ENCODE measurements around the gene CAPZB.
A peak's percentile ranks its signal among the peaks of the same experiment; 100 is the strongest.

The CAPZB gene

DNA sequence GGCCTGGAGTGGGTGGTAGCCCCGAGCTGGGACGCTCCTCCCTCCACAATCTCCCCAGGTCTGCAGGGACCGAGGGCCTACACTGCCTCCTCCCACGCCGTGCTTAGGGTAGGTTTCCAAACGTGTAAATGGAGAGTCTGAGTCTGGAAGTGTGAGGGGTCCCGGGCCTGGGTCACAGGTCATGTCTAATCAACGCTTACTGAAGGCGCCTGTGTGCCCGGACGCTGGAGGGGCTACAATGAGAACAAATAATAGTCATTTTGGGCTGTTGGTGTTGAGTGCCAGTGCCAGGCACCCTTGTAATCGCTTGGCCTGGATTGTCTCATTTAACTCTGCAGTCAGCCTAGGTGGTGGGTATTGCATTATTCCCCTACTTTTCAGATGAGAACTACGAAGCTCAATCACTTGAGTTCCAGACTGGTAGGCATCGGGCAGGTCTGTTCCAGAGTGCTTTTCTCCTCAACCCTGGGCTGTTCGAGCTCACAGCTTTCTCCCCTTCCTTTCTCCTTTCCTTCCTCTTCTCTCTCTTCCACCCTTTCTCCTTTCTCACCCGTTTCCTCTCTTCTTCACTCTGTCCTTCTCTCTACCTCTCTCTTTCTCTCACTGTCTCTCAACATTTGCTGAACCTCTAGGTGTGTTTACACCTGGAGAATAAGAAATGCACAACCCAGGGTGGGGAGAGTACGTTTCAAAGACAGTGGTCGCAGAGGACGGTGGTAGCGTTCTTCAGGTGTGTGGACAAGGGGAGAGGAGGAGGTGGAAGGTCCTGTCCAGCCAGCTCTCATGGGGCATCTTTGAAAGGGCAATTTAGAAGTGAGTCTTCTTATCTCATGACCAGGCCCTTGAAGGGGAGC, 172.3 kb downstream of the CAPZB start:
- H3K4me3 ChIP-seq = peak overlapping the region; percentile 76 to 95 (median 88)
- H3K4me1 ChIP-seq = peaks cover 66 to 78% (median 72%) of the 10 kb centered on the region in 10 experiments
- TF ChIP-seq Cebpa-rat (IDR thresholded peaks at IDR 0.05) = no peak
- peaks cover 10 to 61% (median 44%) of the 10 kb centered on the region in 11 experiments; a peak in 16 of 22 replicates for H4K20me1 ChIP-seq
- no peaks in the 10 kb centered on the region for H3K27me3 ChIP-seq
- H3K27ac ChIP-seq = peak overlapping the region; percentile 83 to 96 (median 90)
- no peaks in the 10 kb centered on the region for H3K9me3 ChIP-seq (replicated peaks in 1 of 11)
- peak overlapping the region; percentile 83 to 96 (median 92) for H3K9ac ChIP-seq
- peaks cover 9 to 26% (median 11%) of the 10 kb centered on the region in 11 experiments for H3K36me3 ChIP-seq
- peak overlapping the region; percentile 91 to 100 (median 99) for H3K4me2 ChIP-seq

DNA sequence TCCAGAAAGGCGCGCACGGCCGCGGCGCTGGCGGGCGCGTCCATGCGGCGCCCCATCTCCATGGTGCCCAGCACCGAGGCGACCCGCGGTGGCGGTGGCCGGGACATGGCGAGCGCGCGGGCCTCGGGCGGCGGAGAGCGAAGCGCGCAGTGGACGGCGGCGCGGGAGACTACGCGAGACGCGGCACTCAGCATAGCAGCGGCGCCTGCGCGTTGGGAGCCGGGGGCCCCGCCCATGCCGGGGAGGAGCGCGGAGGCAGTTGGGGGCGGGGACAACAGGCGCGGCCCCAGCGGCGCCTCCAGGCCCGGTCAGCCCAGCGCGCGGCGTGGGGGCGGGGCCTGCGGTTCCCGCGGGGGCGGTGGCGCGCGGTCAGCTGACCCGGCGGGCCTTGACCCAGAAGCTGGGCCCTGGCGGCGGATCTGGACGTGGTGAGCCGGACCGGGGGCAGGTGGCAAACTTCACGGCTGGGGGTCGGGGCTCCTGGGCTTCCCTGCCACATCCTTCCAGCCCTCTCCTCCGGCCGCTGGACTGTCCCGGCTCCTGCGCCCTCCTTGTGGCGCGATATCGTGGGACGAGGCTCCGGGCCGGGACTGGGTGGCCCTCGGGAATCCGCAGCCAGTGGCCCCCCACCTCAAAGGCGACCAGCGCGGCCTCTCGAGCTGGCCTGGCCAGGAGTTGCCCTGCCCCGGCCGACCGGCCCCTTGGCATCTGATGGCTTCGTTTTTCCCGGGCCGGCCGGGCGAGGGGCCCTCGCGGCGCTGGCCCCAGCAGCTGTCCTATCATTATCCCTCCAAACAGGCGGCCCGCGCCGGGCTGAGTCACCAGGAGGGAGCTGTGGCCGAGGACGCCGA, 173.2 kb downstream of the CAPZB start, which contains the start of the genes AKR7A2 and SLC66A1:
AKR7A2 (minus strand) TSS at position 214 of the 851 bp plus-strand sequence; CDS start at position 194, 20 bp downstream.
SLC66A1 (plus strand) TSS at position 396 of the 851 bp plus-strand sequence. CDS start 5,352 bp downstream, outside the sequence.
- H3K9me3 ChIP-seq (replicated peaks in 1 of 11) = no peaks in the 10 kb centered on the region
- peak within 1 kb of the TSS; percentile 76 to 95 (median 88) for H3K4me3 ChIP-seq
- H3K36me3 ChIP-seq = peaks cover 15 to 26% (median 18%) of the 10 kb centered on the region in 11 experiments
- H3K4me2 ChIP-seq = peak within 1 kb of the TSS; percentile 95 to 100 (median 99)
- H3K27ac ChIP-seq = peak within 1 kb of the TSS; percentile 83 to 96 (median 90)
- H3K9ac ChIP-seq = peak within 1 kb of the TSS; percentile 83 to 96 (median 92)
- no peak for TF ChIP-seq Cebpa-rat (IDR thresholded peaks at IDR 0.05)
- H3K4me1 ChIP-seq = peaks cover 58 to 70% (median 63%) of the 10 kb centered on the region in 10 experiments
- H3K27me3 ChIP-seq = no peaks in the 10 kb centered on the region
- peaks cover 10 to 53% (median 38%) of the 10 kb centered on the region in 11 experiments; a peak in 15 of 22 replicates for H4K20me1 ChIP-seq

DNA sequence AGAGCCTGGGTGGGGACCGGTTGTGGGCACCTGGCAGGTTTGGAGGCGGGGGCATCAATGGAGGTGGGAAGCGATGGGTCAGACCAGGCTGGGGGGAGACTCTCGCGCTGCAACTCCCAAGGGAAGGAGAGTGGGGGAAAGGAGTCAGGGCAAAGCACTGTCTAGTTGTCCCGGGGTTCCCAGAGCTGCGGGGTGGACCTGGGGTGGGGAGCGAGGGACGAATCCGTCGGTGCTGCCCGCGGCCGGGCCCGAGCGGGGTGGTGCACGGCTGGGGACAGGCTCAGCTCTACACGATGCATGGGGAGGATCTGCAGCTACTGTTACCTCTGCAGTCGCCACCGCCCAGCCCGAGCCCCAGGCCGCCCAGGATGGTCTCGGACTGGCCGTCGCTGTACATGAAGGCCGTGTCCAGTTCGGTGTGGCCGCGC, 173.8 kb downstream of the CAPZB start:
- Histone ChIP-seq H3K27me3 (no peaks in the 10 kb centered on the region), H3K4me1 (peaks cover 51 to 63% (median 57%) of the 10 kb centered on the region in 10 experiments), H3K4me2 (peak overlapping the region; percentile 91 to 100 (median 99)), H3K9me3 (replicated peaks in 1 of 11) (no peaks in the 10 kb centered on the region), H4K20me1 (peaks cover 9 to 50% (median 33%) of the 10 kb centered on the region in 11 experiments; a peak in 15 of 22 replicates), H3K9ac (peak overlapping the region; percentile 83 to 96 (median 92)), H3K4me3 (peak overlapping the region; percentile 76 to 95 (median 88)), H3K27ac (peak overlapping the region; percentile 31 to 96 (median 90); a peak in 21 of 22 replicates), H3K36me3 (peaks cover 22 to 31% (median 24%) of the 10 kb centered on the region in 11 experiments)
- no peak for TF ChIP-seq Cebpa-rat (IDR thresholded peaks at IDR 0.05)

DNA sequence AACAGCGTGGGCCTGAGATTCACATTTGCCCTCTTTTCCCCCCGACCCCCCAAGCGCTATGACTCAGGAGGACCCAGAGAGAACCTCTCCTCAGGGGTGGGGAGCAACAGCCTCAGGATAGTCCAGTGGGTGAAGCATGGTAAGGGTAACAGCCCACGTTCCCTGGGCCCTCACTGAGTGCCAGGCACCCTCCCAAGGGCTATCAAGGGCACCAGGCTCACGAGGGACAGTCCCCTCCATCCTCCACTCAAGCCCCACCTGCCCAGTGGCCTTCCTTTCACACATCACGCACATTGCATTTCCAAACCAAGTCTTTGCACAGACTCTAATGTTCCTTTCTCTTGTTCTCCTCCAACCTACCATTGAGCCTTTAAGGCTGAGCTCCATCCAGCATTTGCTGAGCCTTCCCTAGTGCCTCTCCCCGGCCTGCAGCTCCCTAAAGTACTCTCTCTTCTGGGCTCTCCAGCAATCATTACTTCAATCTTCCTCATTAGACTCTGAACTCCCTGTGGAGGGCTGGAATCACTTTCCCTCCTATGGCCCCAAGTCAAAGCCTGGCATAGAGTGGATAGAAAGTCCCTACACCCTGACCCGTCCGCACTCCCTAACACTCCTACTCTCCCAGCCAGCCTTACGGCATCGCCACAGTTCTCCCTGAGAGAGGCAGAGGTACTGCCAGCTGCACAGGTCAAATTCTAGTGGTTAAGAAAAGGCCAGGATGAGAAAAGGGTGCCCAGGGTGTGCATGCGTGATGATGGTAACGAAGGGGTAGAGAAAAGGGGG, 174.4 kb downstream of the CAPZB start:
- Histone ChIP-seq H3K4me3 (peak overlapping the region; percentile 76 to 95 (median 88)), H3K4me1 (peaks cover 45 to 57% (median 51%) of the 10 kb centered on the region in 10 experiments), H3K9ac (peak overlapping the region; percentile 83 to 96 (median 92)), H4K20me1 (peaks cover 3 to 44% (median 27%) of the 10 kb centered on the region in 11 experiments; a peak in 15 of 22 replicates), H3K27me3 (no peaks in the 10 kb centered on the region), H3K27ac (peak overlapping the region in 9 of 11 experiments; percentile 83 to 96 (median 90); a peak in 13 of 22 replicates), H3K9me3 (replicated peaks in 1 of 11) (no peaks in the 10 kb centered on the region), H3K4me2 (peak overlapping the region; percentile 91 to 100 (median 99)), H3K36me3 (peaks cover 27 to 37% (median 30%) of the 10 kb centered on the region in 11 experiments)
- no peak for TF ChIP-seq Cebpa-rat (IDR thresholded peaks at IDR 0.05)

DNA sequence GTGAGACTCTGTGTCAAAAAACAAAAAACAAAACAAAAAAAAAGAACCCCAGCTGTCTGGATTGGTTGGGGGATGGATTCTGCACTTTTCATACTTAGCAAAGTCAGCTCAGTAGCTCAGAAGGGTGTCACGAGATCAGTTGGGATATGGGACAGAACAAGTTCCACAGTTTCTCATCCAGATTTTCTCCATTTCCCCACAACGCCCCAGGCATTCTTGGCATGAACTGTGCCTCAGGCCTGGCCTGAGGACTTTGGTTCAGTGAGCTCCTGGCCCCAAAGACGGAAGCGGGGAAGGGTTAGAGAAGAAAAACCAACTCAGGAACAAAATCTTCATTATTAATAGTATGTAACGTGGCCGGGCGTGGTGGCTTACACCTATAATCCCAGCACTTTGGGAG, 175.3 kb downstream of the CAPZB start:
- Histone ChIP-seq H3K4me1 (peaks cover 37 to 49% (median 42%) of the 10 kb centered on the region in 10 experiments), H3K27me3 (no peaks in the 10 kb centered on the region), H3K9me3 (replicated peaks in 1 of 11) (no peaks in the 10 kb centered on the region), H3K36me3 (peaks cover 36 to 46% (median 38%) of the 10 kb centered on the region in 11 experiments), H3K4me3 (no peak overlapping the region), H3K4me2 (peak overlapping the region in 9 of 11 experiments; percentile 95 to 100 (median 99); a peak in 10 of 22 replicates), H4K20me1 (peaks cover 0 to 37% (median 20%) of the 10 kb centered on the region in 11 experiments; a peak in 13 of 22 replicates), H3K27ac (no peak overlapping the region), H3K9ac (peak overlapping the region in 1 of 11 experiments; percentile 94; a peak in 1 of 22 replicates)
- TF ChIP-seq Cebpa-rat (IDR thresholded peaks at IDR 0.05) = no peak

DNA sequence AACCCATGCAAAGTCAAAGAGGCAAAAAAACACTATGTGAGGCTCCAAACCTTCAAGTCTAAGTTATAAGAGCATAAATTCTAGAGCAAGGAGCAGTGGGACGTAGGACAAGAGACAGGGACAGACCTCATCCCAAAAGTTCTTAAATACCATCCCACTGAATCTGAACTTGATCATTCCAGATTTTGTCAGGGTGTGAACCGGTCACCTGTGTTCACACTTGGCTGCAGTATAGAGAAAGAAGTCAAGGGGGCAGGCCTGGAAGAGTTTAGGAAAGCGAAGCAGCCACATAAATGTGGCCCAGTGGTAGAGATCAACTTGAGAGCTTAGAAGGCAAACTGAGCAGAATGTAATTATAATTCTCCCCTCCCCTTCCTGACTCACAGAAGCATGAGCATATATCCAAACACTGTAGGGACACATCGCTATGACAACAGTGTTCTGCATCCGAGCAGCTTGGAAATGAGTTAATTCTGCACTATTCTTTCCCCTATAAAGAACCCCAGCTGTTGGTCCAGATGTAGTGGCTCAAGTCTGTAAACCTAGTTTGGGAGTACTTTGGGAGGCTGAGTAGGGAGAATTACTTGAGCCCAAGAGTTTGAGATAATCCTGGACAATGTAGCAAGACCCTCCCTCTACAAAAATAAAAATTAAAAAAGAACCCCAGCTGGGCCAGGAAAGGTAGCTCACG, 176.1 kb downstream of the CAPZB start:
- Histone ChIP-seq H3K36me3 (peaks cover 43 to 54% (median 46%) of the 10 kb centered on the region in 11 experiments), H3K4me1 (peaks cover 29 to 41% (median 34%) of the 10 kb centered on the region in 10 experiments), H3K27me3 (no peaks in the 10 kb centered on the region), H3K4me2 (no peak overlapping the region), H3K27ac (no peak overlapping the region), H4K20me1 (peaks cover 0 to 29% (median 12%) of the 10 kb centered on the region in 11 experiments; a peak in 13 of 22 replicates), H3K9ac (no peak overlapping the region), H3K4me3 (no peak overlapping the region), H3K9me3 (replicated peaks in 1 of 11) (no peaks in the 10 kb centered on the region)
- TF ChIP-seq Cebpa-rat (IDR thresholded peaks at IDR 0.05) = no peak

DNA sequence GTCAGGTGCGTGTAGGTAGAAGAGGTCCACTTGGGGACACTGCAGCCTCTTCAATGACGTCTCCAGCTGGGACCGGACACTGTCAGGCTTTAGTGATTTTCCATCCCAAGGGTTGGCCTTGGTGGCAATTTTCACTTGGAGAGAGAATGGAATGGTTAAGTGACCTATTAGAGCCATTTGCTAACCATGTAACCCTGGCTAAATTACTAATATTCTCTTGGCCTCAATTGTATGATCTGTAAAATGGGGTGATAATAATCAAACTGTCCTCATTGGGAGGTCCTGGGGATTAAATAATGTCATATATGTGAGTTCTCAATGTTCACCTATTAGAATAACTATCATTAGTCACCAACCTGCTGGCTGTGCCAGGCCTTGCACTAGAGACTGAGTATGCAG, 176.8 kb downstream of the CAPZB start:
- Histone ChIP-seq H3K27ac (no peak overlapping the region), H3K4me1 (peaks cover 21 to 33% (median 27%) of the 10 kb centered on the region in 10 experiments), H3K9ac (no peak overlapping the region), H3K4me3 (no peak overlapping the region), H3K4me2 (no peak overlapping the region), H3K36me3 (peaks cover 51 to 62% (median 54%) of the 10 kb centered on the region in 11 experiments), H3K9me3 (replicated peaks in 1 of 11) (no peaks in the 10 kb centered on the region), H4K20me1 (peaks cover 0 to 22% (median 10%) of the 10 kb centered on the region in 11 experiments; a peak in 12 of 22 replicates), H3K27me3 (no peaks in the 10 kb centered on the region)
- TF ChIP-seq Cebpa-rat (IDR thresholded peaks at IDR 0.05) = no peak
